ENCODE measurements around the gene HSF2BP.
A peak's percentile ranks its signal among the peaks of the same experiment; 100 is the strongest.

HSF2BP gene

DNA sequence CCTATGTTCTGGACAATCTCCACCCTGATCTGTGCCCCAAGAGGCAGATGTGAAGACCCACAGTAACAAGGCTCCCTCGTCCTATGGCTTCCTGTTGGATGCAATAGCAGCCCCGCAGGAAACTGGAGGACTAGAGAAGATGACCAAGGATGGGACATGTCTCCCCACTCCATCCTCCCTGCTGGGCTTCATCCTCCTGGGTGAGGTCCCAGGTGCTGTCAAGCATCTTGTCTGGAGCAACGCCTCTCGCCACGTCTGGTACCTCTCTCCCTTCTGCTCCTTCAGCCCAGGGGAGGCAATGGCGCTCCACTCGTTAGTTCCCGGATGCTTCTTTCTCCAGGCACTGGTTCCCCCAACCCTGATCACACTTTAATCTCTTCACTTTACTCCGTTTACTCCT is 11.1 kb downstream of the HSF2BP start:
- no peak for DNase-seq

DNA sequence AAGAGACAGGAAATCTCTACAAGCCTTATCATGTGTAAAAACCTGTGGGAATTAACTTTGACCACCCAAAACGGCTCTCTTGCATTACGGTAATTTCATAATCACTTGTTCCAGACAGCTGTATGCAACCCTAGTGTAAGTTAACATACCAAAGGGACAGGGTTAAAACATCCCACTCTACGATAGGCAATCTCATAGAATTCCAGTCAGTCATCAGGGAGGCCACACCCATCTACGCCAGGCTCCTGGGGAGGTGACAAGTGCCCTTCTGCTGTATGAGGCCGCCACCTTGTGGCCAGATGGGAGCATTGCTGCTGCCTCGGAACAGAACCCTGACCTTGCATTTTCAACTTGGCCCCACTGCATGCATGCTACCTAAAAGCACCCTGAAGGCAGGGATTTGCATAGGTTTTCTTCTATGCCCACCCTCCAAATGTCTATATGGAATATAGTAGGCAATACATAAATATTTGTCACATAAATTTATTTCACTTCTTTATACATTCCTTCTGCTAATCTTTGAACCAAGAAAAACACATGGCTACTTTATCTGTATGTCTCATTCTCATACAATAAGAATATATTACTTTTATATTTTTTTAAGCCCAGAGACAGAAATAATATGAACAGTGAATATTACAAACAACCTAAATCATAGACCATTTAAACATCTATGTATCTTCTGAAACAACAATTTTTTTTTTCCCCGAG is 12.6 kb downstream of the HSF2BP start:
- DNase-seq = peak; percentile 83

DNA sequence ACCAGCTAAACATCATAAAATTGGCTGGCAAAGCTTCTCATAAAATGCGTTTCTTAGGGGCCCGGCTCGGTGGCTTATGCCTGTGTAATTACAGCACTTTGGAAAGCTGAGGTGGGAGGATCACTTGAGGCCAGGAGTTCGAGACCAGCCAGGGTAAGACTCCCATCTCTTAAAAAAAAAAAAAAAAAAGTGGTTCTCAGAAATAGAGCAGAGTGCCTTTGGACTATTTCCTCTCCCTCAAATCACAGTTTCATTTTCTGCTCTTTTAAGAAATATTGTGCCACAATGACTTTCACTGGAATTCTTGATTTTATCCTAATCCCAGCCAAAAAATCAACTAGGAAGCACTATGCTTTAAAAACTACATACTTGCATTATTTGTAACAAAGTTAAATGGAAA is 13.3 kb downstream of the HSF2BP start:
- DNase-seq = no peak

DNA sequence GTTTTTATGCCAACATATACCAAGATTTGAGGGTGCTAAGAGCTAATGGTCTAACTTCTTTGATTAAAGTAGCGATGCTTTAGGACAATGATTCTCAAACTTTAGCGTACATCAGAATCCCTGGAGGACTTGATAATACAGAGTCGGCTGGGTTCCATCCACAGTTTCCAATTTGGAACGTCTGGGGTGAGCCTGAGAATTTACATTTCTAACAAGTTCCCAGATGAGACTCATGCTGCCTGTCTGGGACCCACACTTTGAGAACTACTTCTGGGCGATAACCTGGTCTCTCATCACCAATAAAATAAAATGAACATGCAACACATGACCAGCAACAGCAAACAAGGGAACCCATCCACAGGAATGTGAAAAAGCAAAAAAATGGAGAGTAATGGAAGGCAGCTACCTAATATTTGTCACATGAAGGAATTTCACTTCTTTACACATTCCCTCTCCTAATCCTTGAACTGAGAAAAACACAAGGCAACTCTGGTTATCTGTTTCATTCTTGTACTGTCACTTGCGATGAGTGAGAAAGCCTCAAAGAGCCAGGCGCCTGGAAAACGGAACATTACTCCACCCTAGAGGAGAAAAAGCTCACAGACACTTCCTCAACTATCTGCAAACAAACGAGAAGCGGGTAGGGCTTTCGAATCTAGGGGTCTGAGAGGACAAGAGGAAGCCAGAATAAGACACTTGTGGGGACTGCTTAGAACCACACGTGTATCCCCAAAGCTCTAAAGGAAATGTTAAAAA is 14.0 kb downstream of the HSF2BP start:
- DNase-seq = peak; percentile 62

DNA sequence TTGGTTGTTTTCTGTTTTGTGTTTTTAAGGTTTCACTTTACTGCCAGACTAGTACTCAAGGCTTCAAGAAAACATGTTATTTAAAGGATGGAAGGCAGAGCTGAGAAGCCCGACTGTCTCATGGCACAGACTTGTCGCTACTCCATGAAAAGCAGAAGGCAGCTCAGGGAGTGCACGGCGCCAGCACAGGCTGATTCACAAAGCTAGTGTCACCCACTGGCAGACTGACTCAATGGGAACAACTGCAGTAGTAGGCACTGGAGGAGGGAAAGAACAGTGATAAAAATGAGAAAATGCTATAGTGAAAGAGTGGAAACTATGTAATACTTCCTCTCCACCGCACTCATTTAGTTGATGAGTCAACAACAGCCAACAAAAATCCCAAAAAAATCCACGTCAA is 14.7 kb downstream of the HSF2BP start:
- DNase-seq = no peak

DNA sequence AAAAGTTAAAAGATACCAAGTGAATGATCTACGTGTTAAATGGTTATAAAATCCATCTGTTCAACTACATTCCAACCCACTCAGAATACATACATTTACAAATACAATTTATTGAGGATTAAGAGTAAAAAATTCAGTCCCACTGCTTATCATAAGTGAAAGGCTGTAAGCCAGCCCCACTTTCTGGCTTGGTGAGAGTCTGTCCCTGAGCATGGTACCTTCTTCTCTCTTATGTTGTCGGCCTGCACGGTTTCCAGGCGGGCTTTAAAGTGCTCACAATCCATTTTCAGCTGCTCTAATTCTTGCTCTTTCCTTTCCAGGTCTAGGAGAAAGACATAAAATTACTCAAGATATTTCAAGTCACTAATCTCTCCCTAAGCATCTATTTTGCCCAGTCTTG is 15.2 kb downstream of the HSF2BP start:
- no peak for DNase-seq

DNA sequence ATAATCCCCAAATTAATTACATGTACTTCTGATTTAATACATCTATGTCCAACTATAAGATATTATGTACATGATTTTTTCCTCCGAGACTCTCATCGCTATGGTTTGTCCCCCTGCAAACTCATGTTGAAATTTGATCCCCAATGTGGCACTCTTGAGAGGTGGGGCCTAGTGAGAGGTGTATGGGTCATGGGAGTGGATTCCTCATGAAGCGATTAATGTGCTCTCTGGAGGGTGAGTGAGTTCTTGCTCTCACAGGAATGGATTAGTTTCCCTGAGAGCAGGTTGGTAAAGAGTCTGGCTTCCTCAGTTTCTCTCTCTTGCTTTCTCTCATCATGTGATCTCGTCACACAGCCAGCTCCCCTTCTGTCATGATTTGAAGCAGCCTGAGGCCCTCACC is 16.1 kb downstream of the HSF2BP start:
- DNase-seq = no peak

DNA sequence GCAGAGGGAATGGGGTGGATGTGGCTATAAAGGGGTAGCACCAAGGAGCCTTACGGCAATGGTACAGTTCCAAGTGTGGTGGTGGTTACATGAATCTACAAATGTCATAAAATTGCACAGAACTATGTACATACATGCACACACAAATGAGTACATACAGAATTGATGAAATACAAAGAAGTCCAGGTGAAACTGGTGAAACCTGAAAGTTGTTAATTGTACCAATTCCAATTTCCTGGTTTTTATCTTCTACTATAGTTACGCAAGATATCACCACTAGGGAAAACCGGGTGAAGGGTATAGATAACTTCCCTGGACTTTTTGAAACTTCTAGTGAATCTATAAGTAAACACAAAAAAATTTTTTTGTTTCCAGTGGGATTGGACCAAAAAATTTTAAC is 18.9 kb downstream of the HSF2BP start:
- DNase-seq = no peak

DNA sequence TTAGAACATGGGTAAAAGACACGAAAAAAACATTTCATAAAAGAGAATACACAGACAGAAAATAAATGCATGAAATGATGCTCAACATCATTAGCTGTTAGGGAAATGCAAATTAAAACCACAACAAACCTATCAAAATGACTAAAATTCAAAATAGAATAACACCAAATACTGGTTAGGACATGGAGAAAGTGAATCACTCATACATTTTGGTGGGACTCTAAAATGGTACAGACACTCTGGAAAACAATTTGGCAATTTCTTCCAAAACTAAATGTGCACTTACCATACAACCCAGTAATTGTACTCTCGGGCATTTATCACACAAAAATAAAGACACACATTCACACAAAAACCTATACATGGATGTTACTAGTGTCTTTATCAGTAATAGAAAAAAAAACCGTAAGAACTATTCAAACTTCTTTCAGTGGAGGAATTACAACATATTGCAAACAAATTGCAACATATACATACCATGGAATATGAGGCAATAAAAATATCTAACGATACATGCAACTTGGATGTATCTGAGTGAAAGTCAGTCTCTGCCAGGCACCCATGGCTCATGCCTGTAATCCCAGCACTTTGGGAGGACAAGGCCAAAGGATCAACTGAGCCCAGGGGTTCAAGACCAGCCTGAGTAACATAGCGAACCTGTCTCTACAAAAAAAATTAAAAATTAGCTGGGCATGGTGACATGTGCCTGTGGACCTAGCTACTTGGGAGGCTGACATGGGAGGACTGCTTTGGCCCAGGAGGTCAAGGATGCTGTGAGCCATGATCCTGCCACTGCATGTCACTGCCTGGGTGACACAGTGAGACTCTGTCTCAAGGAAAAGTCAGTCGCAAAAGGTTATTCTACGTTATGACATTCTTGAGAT is 19.6 kb downstream of the HSF2BP start:
- DNase-seq = peak; percentile 84

DNA sequence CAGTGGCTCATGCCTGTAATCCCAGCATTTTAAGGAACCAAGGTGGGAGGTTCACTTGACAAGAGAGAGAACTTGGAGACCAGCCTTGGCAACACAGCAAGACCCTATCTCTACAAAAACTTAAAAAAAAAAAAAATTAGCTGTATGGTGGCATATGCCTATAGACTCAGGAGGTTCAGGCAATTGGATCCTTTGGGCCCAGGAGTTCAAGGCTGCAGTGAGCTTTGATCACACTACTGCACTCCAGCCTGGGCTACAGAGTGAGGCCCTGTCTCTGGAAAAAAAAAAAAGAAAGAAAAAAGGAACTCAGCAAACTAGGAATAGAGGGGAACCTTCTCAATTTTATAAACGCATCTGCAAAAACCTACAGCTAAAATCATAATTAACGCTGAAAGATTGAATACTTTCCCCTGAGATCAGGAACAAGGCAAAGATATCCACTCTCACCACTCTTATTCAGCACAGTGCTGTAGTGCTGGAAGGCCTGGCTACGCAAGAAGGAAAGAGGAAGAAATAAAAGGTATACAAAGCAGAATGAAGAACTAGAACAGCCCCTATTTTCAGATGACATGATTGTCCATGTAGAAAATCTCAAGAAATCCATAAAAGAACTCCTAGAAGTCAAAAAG is 21.6 kb downstream of the HSF2BP start:
- DNase-seq = no peak

DNA sequence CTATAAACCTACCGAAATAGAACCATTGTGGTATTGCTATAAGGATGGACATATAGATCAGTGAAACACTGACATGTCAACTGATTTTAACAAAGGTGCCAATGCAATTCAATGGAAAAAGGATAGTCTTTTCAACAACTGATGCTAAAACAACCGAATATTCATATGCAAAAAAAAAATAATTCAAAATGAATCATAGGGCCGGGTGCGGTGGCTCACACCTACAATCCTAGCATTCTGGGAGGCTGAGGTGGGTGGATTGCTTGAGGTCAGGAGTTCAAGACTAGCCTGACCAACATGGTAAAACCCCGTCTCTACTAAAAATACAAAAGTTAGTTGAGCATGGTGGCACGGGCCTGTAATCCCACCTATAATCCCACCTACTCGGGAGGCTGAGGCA is 23.9 kb downstream of the HSF2BP start:
- no peak for DNase-seq

DNA sequence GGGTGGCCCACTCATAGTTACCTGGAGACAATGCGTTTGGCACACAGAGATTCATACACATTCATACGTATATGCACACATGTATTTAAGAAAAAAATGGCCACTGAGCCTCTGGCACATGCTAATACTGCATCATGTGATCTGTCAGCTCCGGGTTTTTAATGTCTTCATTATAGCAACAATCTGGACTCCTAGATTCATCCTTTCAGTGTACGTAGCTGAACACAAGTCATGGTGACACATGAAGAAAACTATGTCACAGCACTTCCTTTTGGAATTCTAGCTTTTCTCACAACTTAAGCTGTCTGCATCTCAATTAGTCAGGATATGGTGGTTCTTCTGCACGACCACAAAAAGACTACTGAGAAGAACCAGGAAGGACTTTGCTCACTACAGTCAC is 24.7 kb downstream of the HSF2BP start:
- DNase-seq = no peak

DNA sequence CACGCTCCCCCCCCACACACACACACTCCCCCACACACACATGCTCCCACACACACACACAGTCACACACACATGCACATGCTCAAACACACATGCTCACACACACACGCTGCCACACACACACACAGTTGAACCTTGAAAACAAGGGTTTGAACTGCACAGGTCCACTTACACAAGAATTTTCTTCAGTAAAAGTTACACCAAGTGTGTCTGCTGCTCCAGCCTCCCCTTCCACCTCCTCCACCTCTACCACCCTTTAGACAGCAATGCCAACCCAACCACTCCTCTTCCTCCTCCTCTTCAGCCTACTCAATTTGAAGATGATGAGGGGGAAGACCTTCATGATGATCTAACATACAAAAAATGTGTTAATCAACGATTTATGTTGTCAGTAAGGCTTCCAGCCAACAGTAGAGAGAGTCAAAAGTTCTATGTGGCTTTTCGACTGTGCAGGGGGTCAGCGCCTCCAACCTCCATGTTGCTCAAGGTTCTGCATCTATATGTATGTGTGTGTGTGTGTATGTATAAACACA is 26.8 kb downstream of the HSF2BP start:
- DNase-seq = peak; percentile 30

DNA sequence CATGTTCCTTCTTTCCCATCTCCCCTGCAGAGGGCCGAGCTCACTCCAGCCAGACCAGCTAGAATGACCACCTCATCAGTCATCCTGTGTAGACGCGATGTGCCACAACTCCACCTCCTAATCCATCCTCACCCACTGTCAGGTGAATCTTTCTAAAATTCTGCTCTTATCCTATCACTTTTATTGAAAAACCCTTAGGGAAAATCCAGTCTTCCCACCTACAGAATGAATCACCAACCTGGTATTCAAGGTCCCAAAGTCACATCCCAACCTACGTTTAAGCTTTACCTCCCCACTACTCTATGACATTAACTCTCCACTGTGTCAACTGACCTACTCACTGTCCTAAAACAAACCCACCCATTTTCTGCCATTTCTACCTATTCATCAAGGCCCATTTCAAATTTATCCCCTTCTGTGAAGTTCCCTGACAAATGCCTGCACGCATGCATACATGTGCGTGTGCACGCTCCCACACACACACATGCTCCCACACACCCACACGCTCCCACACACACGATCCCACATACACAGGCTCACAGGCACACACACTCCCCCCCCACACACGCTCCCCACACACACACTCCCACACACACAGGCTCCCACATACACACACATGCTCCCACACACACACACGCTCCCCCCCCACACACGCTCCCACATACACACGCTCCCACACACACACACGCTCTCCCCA is 27.7 kb downstream of the HSF2BP start:
- DNase-seq = no peak

DNA sequence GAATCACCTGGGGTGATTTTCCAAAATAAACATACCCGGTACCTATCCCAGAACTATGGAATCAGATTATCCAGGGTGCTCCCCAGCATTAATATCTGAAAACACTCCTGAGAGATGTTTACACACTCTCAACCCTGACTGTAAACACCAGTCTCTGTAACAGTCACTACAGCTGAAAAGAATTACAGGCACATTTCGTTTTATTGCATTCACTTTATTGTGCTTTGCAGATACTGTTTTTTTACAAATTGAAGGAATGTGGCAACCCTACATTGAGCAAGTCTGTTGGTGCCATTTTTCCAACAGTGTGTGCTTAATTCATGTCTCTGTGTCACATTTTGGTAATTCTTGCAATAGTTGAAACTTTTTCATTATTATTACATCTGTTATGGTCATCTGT is 31.8 kb downstream of the HSF2BP start:
- DNase-seq = no peak

DNA sequence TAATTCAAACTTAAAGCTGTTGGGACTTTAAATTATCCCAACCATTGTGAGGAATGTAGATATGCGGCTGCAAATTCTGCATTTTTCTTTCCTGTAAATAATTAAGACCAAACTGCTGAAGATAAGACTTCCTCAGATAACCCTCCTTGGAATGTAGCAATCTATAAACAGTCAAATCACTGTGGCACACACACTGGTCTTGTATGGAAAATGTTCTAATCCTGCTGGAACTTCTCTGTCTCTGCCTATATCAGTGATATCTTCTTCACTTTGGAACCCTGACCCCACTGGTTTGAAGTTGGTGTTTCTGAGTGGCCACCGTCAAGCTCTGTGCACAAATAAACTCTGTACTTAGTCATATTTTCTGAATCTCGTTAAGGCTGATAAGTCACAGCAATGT is 32.9 kb downstream of the HSF2BP start:
- DNase-seq = peak; percentile 49

DNA sequence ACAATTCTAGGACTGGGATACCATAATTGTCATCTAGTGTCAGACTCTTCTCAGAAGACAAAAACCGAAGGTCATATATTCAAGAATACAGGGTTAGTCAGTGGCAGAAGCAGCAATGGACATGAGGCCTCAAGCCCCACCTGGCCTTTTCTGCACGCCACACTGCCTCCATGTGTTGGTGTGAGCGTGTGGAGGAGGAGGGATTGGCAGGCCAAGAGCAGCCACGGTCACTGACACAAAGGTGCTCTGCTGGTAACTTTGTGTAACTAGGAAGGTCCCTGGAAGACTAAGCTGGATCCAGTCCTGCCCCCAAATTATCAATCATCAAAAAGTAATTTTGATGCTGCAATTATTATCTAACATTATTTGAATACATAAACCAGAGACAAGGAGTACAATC is 34.9 kb downstream of the HSF2BP start:
- no peak for DNase-seq

DNA sequence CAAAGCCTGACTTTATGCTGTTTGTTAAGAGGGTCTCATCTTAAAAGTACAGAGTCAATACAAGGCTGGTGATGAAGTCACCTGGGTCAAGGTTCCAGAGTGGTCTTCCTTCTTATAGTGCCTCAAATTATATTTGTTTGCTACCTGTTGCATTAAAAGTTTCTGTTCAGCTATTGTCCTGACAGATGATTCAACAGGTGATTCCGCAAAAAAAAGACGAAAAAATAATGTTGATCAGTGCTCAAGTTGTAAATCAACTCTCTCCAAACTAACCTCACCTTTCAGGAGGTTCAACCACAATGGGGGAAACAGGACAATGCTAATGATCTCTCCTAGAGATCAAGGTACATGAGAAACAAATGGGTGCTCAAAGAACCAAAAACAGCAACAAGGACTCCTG is 35.7 kb downstream of the HSF2BP start:
- no peak for DNase-seq

DNA sequence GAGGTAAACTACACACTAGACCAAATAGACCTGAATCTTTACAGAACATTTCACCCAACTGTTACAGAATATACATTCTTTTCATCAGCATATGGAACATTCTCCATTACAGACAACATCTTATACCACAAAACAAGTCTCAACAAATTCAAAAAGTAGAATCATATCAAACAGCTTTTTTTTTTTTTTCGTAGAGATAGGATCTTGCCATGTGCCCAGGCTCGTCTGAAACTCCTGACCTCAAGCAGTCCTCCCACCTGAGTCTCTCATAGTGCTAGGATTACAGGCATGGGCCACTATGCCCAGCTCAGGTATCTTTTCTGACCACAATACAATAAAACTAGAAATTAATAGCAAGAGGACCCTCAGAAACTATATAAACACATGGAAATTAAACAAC is 36.5 kb downstream of the HSF2BP start:
- DNase-seq = no peak

DNA sequence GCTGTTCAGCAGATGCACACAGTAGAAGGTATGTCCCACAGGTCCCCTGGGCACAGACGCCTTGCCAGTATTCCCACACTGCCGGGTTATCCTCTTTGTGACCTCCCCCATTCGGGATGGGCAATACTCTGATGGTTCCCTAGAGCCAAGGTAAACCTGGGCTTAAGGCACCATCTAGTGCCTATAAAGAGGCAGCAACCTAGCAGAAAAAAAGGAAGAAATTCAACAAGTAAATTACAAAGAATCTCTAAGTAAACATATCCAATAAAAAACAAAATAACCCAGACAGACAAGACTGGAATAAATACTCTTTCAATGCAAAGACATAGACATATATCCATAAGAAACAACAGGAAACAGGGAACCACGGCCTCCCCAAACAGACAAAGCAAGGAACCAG is 39.4 kb downstream of the HSF2BP start:
- DNase-seq = peak; percentile 22

DNA sequence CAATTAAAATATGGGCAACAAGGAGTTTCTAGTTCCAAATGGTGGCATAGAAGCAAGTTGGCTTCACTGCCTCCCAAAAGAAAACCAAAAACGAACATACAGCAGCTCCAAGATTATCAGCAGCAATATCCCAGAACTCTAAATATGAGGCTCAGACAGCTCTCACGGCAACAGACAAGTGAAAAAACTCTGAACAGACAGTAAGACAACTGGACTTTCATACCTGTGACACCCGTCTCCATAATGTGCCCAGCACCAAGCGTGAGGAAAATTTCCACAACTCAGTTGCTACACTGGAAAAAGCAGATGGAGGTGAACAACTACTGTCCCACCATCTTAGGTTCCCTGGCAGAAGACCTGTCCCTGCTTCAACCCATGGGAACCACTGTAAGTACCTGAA is 39.9 kb downstream of the HSF2BP start:
- no peak for DNase-seq

DNA sequence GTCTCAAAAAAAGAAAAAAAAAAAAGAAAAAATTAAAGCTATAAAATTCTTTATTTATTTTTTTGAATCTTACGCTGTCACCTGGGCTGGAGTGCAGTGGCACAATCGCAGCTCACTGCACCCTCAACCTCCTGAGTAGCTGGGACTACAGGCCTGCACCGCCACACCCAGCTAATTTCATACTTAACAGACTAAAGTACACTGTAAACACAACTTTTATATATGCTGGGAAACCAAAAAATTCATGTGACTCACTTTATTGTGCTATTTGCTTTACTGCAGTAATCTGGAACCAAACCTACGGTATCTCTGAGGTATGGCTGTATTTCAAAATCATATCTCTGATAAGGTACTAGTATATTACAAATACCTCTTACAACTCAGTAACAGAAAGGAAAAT is 40.3 kb downstream of the HSF2BP start:
- no peak for DNase-seq

All from NCI-H226 (cell line).